NCI-H446 treated with DMSO at 0.1 percent for 48 hours (cell line): ENCODE data around the gene HPF1.
"Not testable (repeated sequence)": the region's sequence is repeated elsewhere in the genome, so short reads cannot be mapped to it uniquely, and the experiment has no call there.

Experiments
- DNase-seq: peaks from one replicate; lab custom pipeline; 2025; lab: John Stamatoyannopoulos, UW

HPF1 gene

GRCh38 chr4:169757575-169758184 is at the start of gene HPF1:
Gene HPF1 (minus strand): TSS chr4:169757944. CDS start chr4:169757877, 67 bp downstream.
- DNase-seq, result peak; percentile 78

GRCh38 chr4:169806770-169807169 is 49.0 kb upstream of the HPF1 start:
- DNase-seq, result not testable (repeated sequence)

GRCh38 chr4:169803413-169803812 is 45.7 kb upstream of the HPF1 start:
- no peak for DNase-seq

GRCh38 chr4:169802873-169803272 is 45.1 kb upstream of the HPF1 start:
- DNase-seq, result no peak

GRCh38 chr4:169800541-169800940 is 42.8 kb upstream of the HPF1 start:
- no peak for DNase-seq

GRCh38 chr4:169799260-169799659 is 41.5 kb upstream of the HPF1 start:
- no peak for DNase-seq

- DNase-seq, result no peak
Measured at GRCh38 chr4:169795585-169795984, 37.8 kb upstream of the HPF1 start.

GRCh38 chr4:169791527-169792156 is 33.9 kb upstream of the HPF1 start:
- peak; percentile 19 for DNase-seq

GRCh38 chr4:169791062-169791461 is 33.3 kb upstream of the HPF1 start:
- no peak for DNase-seq

- DNase-seq, result no peak
Measured at GRCh38 chr4:169774466-169775445, 17.0 kb upstream of the HPF1 start.

GRCh38 chr4:169773889-169774288 is 16.1 kb upstream of the HPF1 start:
- DNase-seq, result no peak

GRCh38 chr4:169771556-169772080 is 13.9 kb upstream of the HPF1 start:
- DNase-seq, result not testable (repeated sequence)

- no peak for DNase-seq
Measured at GRCh38 chr4:169770416-169770815, 12.7 kb upstream of the HPF1 start.

GRCh38 chr4:169768385-169768784 is 10.6 kb upstream of the HPF1 start:
- no peak for DNase-seq

- no peak for DNase-seq
Measured at GRCh38 chr4:169766741-169767140, 9.0 kb upstream of the HPF1 start.

- DNase-seq, result no peak
Measured at GRCh38 chr4:169765835-169766234, 8.1 kb upstream of the HPF1 start.

GRCh38 chr4:169761846-169762245 is 4.1 kb upstream of the HPF1 start:
- DNase-seq, result no peak

GRCh38 chr4:169758401-169758962 is 738 bp upstream of the HPF1 start:
- DNase-seq, result no peak

- DNase-seq, result no peak
Measured at GRCh38 chr4:169756971-169757574, 671 bp downstream of the HPF1 start.

- no peak for DNase-seq
Measured at GRCh38 chr4:169745291-169745690, 12.5 kb downstream of the HPF1 start.

GRCh38 chr4:169744601-169745000 is 13.1 kb downstream of the HPF1 start:
- no peak for DNase-seq

- no peak for DNase-seq
Measured at GRCh38 chr4:169741569-169741968, 16.2 kb downstream of the HPF1 start.
